ENCODE data around the gene SAMD4A. TPM values are rescaled to one million over a fixed set of nuclear protein-coding genes. Genes with fewer than 3 reads are reported as not detected.

SAMD4A gene
- total RNA-seq, 1 experiment from 2014 or later: 9.6 TPM

GRCh38 chr14:54837508-54838149, 270.7 kb downstream of the SAMD4A start:
- no peaks in the 10 kb centered on the region for H3K27me3 Mint-ChIP-seq (ENCODE audit: low read depth)
- Histone ChIP-seq H3K9me3 (ENCODE audit: control insufficient read depth, low read depth, low read length) (no peaks in the 10 kb centered on the region), H4K91ac (ENCODE audit: insufficient read length, low read depth, low read length) (no peak overlapping the region), H2AK5ac (ENCODE audit: insufficient read length, low read length) (no peak overlapping the region), H3K79me2 (ENCODE audit: insufficient read depth, low read length) (no peaks in the 10 kb centered on the region), H3K4me2 (ENCODE audit: insufficient read depth, insufficient read length, low read length) (no peak overlapping the region), H3K23ac (ENCODE audit: insufficient read length, low read depth, low read length) (no peak overlapping the region), H3K18ac (ENCODE audit: insufficient read length, low read depth, low read length) (no peak overlapping the region), H3K27me3 (ENCODE audit: insufficient read depth, low read length) (no peaks in the 10 kb centered on the region), H2BK15ac (ENCODE audit: low read depth, low read length) (no peak overlapping the region), H3K4ac (ENCODE audit: low read depth, low read length) (no peak overlapping the region), H3K56ac (ENCODE audit: insufficient read length, low read depth, low read length) (no peak overlapping the region), H3T11ph (ENCODE audit: low read length) (no peak overlapping the region), H2BK12ac (ENCODE audit: insufficient read length, low read depth, low read length) (no peak overlapping the region), H2BK120ac (ENCODE audit: low read depth, low read length, poor library complexity, severe bottlenecking) (no peak overlapping the region), H3K79me1 (ENCODE audit: insufficient read depth, low read depth, low read length, poor library complexity, severe bottlenecking) (no peaks in the 10 kb centered on the region), H4K5ac (ENCODE audit: insufficient read length, low read depth, low read length) (no peak overlapping the region), H3K23me2 (ENCODE audit: insufficient read length, low read depth, low read length, poor library complexity, severe bottlenecking) (no peaks in the 10 kb centered on the region), H3K9ac (ENCODE audit: extremely low read depth, insufficient read length, low read length) (no peak overlapping the region), H2BK5ac (ENCODE audit: insufficient read length, low read length) (no peak overlapping the region), H4K8ac (replicated peaks; ENCODE audit: insufficient read length, low read depth, low read length) (no peak overlapping the region), H2AFZ (ENCODE audit: low read length) (no peak overlapping the region), H3K4me1 (ENCODE audit: insufficient read depth, low read length) (no peaks in the 10 kb centered on the region), H4K20me1 (ENCODE audit: control insufficient read depth, insufficient read depth, insufficient read length) (no peaks in the 10 kb centered on the region), H3K14ac (ENCODE audit: insufficient read depth, low read length) (no peak overlapping the region), H3K27ac (ENCODE audit: insufficient read length, low read depth, low read length) (no peak overlapping the region), H2BK20ac (ENCODE audit: low read depth, low read length, poor library complexity, severe bottlenecking) (no peak overlapping the region)
- H3K27ac Mint-ChIP-seq: no peak overlapping the region
- H3K9me3 Mint-ChIP-seq: no peaks in the 10 kb centered on the region; a peak in 1 of 5 replicates
- TF ChIP-seq CTCF (conservative IDR thresholded peaks at IDR 0.05): no peak
- H3K36me3 Mint-ChIP-seq (ENCODE audit: insufficient read depth in 1 of 3, low read depth in 3 of 3): peaks cover 8% of the 10 kb centered on the region in 3 experiments; a peak in 4 of 7 replicates
- no CpG with 5 or more reads among the region's 2 CpGs for WGBS (ENCODE audit: extremely low coverage, insufficient read length, low lambda C conversion rate)
- H3K4me1 Mint-ChIP-seq: peaks cover 5 to 6% of the 10 kb centered on the region in 2 experiments
- DNase-seq: no peak
- no peak overlapping the region for H3K4me3 Mint-ChIP-seq
